DND-41 (cell line): ENCODE results near the gene OR1L8.

Source experiments
- ATAC-seq: fragments of 200-7000 bp; cut with Tn5 transposase; 3 replicates; pipeline ENCODE4 v1.9.1; 2021; ENCODE audit warnings: low read depth; ENCODE audit not compliant: insufficient read depth
- DNase-seq: peaks from one replicate; pipeline ENCODE4 v3.0.0-alpha.2; 2020
- H2AFZ ChIP-seq: 2 replicates; pipeline ENCODE4 v1.6.0; 2012; ENCODE audit warnings: low read depth, low read length
- H3K27ac ChIP-seq: 2 replicates; pipeline ENCODE4 v1.5.1; 2012; ENCODE audit warnings: low read length, inconsistent platforms
- H3K27me3 ChIP-seq: fragments of 200-600 bp; sonication (generic); 2 replicates; pipeline ENCODE4 v1.6.0; 2012; ENCODE audit warnings: low read length, mild to moderate bottlenecking, inconsistent platforms; ENCODE audit not compliant: insufficient read depth, poor library complexity
- H3K36me3 ChIP-seq: 2 replicates; pipeline ENCODE4 v1.5.1; 2012; ENCODE audit warnings: low read length, inconsistent platforms; ENCODE audit not compliant: insufficient read depth
- H3K4me1 ChIP-seq: 2 replicates; pipeline ENCODE4 v1.5.1; 2012; ENCODE audit warnings: mild to moderate bottlenecking, low read length; ENCODE audit not compliant: insufficient read depth
- H3K4me2 ChIP-seq: 2 replicates; pipeline ENCODE4 v1.6.0; 2012; ENCODE audit warnings: mild to moderate bottlenecking, moderate library complexity, low read length, inconsistent platforms; ENCODE audit not compliant: insufficient read depth
- H3K4me3 ChIP-seq, 2 experiments: fragments of 200-600 bp in 1 of 2; shearing (Covaris generic) in 1 of 2; 2 replicates each; pipeline ENCODE4 v1.5.1; 2012 to 2016; ENCODE audit warnings: inconsistent platforms in 2 of 2, low read length in 2 of 2, mild to moderate bottlenecking in 2 of 2, low read depth in 1 of 2, moderate library complexity in 1 of 2
- H3K79me2 ChIP-seq: 2 replicates; pipeline ENCODE4 v1.6.0; 2012; ENCODE audit warnings: low read length, inconsistent platforms; ENCODE audit not compliant: insufficient read depth
- H3K9ac ChIP-seq: 2 replicates; pipeline ENCODE4 v1.6.0; 2012; ENCODE audit warnings: low read depth, mild to moderate bottlenecking, inconsistent platforms, low read length, moderate library complexity
- H3K9me3 ChIP-seq: 2 replicates; pipeline ENCODE4 v1.5.1; 2012; ENCODE audit warnings: low read length, moderate library complexity, mild to moderate bottlenecking, inconsistent platforms; ENCODE audit not compliant: insufficient read depth, severe bottlenecking
- H4K20me1 ChIP-seq: 2 replicates; pipeline ENCODE4 v1.6.0; 2012; ENCODE audit warnings: low read length; ENCODE audit not compliant: insufficient read depth
- CTCF ChIP-seq: IDR thresholded peaks from 2 replicates; pipeline ENCODE4 v1.5.1; 2012; ENCODE audit warnings: borderline replicate concordance, low read length, moderate library complexity, mild to moderate bottlenecking; ENCODE audit not compliant: poor library complexity, severe bottlenecking; ENCODE audit errors: extremely low read depth
- EZH2 ChIP-seq: IDR thresholded peaks from 3 replicates; pipeline ENCODE4 v1.6.1; 2012; ENCODE audit warnings: borderline replicate concordance, low read depth, mild to moderate bottlenecking, moderate library complexity, low read length, inconsistent platforms; ENCODE audit not compliant: severe bottlenecking

The OR1L8 gene

GRCh38 chr9:122518226-122518625, 65.0 kb downstream of the OR1L8 start:
- Histone ChIP-seq H3K9me3 (no peaks in the 10 kb centered on the region), H3K27me3 (peaks cover 2% of the 10 kb centered on the region), H3K79me2 (no peaks in the 10 kb centered on the region), H3K9ac (no peak overlapping the region), H3K36me3 (no peaks in the 10 kb centered on the region), H3K27ac (no peak overlapping the region), H3K4me3 (no peak overlapping the region), H3K4me2 (no peak overlapping the region), H4K20me1 (no peaks in the 10 kb centered on the region), H3K4me1 (no peaks in the 10 kb centered on the region), H2AFZ (no peak overlapping the region)
- ATAC-seq = no peak
- TF ChIP-seq CTCF (no peak), EZH2 (no peak)
- no peak for DNase-seq
